ENCODE data around the gene VEGFC. TPM values are rescaled to one million over a fixed set of nuclear protein-coding genes. Genes with fewer than 3 reads are reported as not detected.

VEGFC gene
- total and polyA plus RNA-seq, 7 donors = 2.4 to 11.1 (median 4.8) TPM; not detected in 1

- Histone ChIP-seq H3K27ac (no peak overlapping the region), H3K36me3 (no peaks in the 10 kb centered on the region), H3K9me3 (no peaks in the 10 kb centered on the region), H3K4me1 (no peaks in the 10 kb centered on the region), H3K27me3 (no peaks in the 10 kb centered on the region), H3K4me3 (no peak overlapping the region)
- DNase-seq = no peak
- intact Hi-C loops (cut with DNase I) = no loop called here
- WGBS, 2 donors = 68 to 69% methylated on average over 2 of the region's 2 CpGs
- TF ChIP-seq POLR2AphosphoS5 (IDR thresholded peaks at IDR 0.05) = no peak
- TF ChIP-seq POLR2A (IDR thresholded peaks at IDR 0.05) = no peak
- TF ChIP-seq EP300 (IDR thresholded peaks at IDR 0.05) = no peak
- TF ChIP-seq CTCF (IDR thresholded peaks at IDR 0.05) = no peak
Measured at GRCh38 chr4:176751061-176751460, 41.7 kb downstream of the VEGFC start.

DNA sequence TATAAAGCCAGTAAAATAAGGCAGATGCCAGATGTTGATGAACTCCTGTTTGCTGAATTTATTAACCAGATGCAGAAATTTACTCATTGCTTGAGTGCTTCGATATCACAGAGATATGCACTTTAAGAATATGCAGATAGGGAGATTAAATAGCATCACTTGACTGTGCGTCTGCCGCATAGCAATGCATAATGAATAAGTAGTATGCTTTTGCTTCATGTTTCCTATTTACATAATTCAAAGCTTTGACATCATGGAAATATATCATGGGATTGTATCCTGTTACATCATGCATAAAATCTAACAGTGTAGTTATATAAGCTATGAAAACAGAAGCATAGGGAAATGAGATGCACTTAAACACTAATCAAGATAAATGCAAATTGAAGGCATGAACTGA lies 45.9 kb downstream of the VEGFC start:
- Histone ChIP-seq H3K4me1 (no peaks in the 10 kb centered on the region), H3K36me3 (no peaks in the 10 kb centered on the region), H3K27me3 (no peaks in the 10 kb centered on the region), H3K4me3 (no peak overlapping the region), H3K27ac (no peak overlapping the region), H3K9me3 (no peaks in the 10 kb centered on the region)
- TF ChIP-seq POLR2A (IDR thresholded peaks at IDR 0.05) (no peak), EP300 (IDR thresholded peaks at IDR 0.05) (no peak), CTCF (IDR thresholded peaks at IDR 0.05) (no peak), POLR2AphosphoS5 (IDR thresholded peaks at IDR 0.05) (no peak)
- DNase-seq = no peak
- intact Hi-C loops (cut with DNase I) = no loop called here
- WGBS, 2 donors = 88 to 91% methylated on average over 3 of the region's 3 CpGs

DNA sequence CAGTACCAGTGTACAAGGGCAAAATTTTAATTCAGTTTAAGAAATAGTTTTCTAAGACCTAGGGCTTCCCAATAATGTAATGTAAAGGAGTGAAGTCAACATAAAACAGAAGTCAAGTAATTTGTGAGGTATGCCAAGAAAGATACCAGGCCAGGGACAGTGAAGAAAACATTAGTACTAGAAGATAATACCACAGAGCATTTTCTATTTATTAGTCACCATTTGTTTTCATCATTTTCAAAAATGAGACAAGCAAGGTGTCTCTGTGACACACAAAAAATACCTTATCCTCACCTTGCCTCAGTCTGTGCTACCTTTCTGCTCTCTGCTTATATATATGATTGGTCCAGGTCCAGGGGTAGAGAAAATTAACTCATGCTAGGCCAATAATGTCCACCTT lies 46.8 kb downstream of the VEGFC start:
- TF ChIP-seq CTCF (IDR thresholded peaks at IDR 0.05) (no peak), EP300 (IDR thresholded peaks at IDR 0.05) (no peak)
- H3K4me1 ChIP-seq = no peaks in the 10 kb centered on the region
- no peaks in the 10 kb centered on the region for H3K27me3 ChIP-seq
- no peak for DNase-seq
- H3K9me3 ChIP-seq = no peaks in the 10 kb centered on the region
- intact Hi-C loops (cut with DNase I) = no loop called here
- H3K4me3 ChIP-seq = no peak overlapping the region
- H3K27ac ChIP-seq = no peak overlapping the region
- H3K36me3 ChIP-seq = no peaks in the 10 kb centered on the region

GRCh38 chr4:176744091-176744490 lies 48.6 kb downstream of the VEGFC start:
- Histone ChIP-seq H3K36me3 (no peaks in the 10 kb centered on the region), H3K27me3 (no peaks in the 10 kb centered on the region), H3K4me3 (no peak overlapping the region), H3K27ac (no peak overlapping the region), H3K9me3 (no peaks in the 10 kb centered on the region), H3K4me1 (no peaks in the 10 kb centered on the region)
- 85% methylated on average over 2 of the region's 2 CpGs for WGBS, 2 donors
- TF ChIP-seq CTCF (IDR thresholded peaks at IDR 0.05) (no peak), POLR2AphosphoS5 (IDR thresholded peaks at IDR 0.05) (no peak), POLR2A (IDR thresholded peaks at IDR 0.05) (no peak), EP300 (IDR thresholded peaks at IDR 0.05) (no peak)
- no peak for DNase-seq
- intact Hi-C loops (cut with DNase I) = no loop called here

GRCh38 chr4:176742211-176742610 lies 50.5 kb downstream of the VEGFC start:
- TF ChIP-seq POLR2AphosphoS5 (IDR thresholded peaks at IDR 0.05) (no peak), POLR2A (IDR thresholded peaks at IDR 0.05) (no peak), EP300 (IDR thresholded peaks at IDR 0.05) (no peak), CTCF (IDR thresholded peaks at IDR 0.05) (no peak)
- Histone ChIP-seq H3K36me3 (no peaks in the 10 kb centered on the region), H3K9me3 (no peaks in the 10 kb centered on the region), H3K27me3 (no peaks in the 10 kb centered on the region), H3K4me3 (no peak overlapping the region), H3K27ac (no peak overlapping the region), H3K4me1 (no peaks in the 10 kb centered on the region)
- no peak for DNase-seq
- 82 to 85% methylated on average over 6 of the region's 6 CpGs for WGBS, 2 donors
- intact Hi-C loops (cut with DNase I) = no loop called here
